GM18519 (cell line): ENCODE data around the gene PXMP4.
A peak's percentile ranks its signal among the peaks of the same experiment; 100 is the strongest.

Experiments
- ATAC-seq: cut with Tn5 transposase; IDR thresholded peaks from one replicate; pipeline ENCODE4 v1.9.1; 2021; ENCODE audit warnings: mild to moderate bottlenecking, moderate library complexity; ENCODE audit not compliant: unreplicated experiment, low FRiP score

The PXMP4 gene

GRCh38 chr20:33672426-33673113 lies 47.5 kb downstream of the PXMP4 start:
- ATAC-seq = no peak

DNA sequence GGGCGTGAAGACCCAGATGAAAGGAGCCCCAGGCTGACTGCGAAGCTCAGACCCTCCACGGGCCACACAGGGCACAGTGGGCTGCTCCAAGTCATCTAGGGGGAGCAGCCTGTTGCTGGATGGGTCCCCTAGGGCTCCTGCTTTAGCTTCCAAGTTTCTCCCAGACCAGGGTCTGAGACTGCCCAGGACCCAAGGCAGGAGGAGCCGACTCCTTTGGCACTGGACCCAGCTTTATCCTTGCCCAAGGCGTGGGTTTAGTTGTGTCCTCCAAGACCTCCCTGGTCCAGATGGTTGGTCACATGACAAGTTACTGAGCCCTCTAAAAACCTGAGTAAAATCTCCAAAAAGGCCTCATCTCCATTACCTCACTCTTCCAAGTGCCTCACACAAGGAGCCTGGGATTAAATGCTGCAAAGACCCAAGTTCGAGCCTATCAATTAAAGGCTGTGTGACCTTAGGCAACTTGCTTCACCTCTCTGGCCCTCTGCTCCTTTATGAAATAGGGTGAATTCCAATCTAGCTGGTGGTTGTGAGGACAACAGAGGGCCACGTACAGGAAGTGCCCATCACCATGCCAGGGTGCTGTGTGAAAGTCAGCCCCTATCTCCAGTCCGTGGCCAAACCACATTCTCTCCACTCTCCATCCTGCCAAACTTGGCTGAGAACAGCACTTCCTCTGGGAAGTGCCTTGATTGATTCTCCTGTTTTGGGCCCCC lies 48.4 kb downstream of the PXMP4 start:
- no peak for ATAC-seq

- no peak for ATAC-seq
These were observed 49.2 kb downstream of the PXMP4 start for GRCh38 chr20:33670715-33671499.

DNA sequence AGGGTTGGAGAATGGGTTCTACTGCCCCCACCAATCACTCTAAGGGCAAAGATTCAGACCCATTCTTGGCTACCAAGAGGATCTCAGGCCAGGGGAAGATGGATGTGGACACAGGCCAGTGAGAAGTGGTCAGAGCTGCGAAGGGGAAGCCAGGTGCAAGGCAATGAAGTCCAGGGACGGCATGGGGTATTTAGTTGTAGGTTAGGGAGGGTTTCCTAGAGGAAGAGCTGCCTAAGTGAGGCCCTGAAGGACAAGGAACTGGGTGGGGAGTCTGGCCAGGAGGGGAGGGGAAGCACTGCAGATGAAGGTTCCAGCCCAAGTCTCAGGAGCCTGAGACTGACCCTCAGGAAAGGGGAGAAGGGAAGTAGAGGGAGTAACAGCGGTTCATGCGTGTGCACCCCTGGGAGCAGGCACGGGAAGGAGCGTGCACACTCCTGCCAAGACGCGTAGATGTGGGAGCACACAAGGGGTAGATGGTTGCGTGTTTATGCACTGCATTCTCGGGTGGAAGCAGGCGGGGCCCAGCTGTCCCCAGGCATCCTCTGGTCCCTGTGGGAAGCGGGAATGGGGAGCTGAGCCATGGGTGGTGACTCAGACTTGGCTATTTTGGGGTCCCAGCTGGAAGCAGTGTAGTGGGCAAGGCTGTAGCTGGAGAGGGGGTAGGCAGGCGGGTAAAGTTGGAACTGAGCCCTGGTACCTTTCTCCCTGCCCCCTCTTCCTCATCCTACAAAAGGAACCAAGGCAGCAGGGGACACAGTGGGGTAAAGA lies 50.1 kb downstream of the PXMP4 start:
- ATAC-seq = no peak

DNA sequence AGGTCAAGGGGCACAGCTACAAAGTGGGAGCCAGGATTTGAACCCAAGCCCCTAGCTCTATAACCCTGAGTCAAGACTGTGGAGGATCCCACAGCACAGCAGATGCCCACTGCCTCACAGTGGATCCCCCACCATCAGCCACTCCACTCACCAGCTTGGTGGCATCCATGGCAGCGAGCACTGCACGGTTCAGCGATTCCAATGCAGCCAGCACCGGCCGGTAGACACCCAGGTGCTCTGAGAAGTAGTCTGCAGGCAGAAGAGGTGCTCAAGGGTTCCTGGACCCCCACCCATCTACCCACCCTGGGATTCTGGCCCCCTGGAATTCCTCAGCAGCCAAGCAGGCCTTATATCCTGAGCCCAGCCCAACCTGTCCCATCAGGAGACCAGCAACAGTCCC lies 50.9 kb downstream of the PXMP4 start:
- no peak for ATAC-seq

DNA sequence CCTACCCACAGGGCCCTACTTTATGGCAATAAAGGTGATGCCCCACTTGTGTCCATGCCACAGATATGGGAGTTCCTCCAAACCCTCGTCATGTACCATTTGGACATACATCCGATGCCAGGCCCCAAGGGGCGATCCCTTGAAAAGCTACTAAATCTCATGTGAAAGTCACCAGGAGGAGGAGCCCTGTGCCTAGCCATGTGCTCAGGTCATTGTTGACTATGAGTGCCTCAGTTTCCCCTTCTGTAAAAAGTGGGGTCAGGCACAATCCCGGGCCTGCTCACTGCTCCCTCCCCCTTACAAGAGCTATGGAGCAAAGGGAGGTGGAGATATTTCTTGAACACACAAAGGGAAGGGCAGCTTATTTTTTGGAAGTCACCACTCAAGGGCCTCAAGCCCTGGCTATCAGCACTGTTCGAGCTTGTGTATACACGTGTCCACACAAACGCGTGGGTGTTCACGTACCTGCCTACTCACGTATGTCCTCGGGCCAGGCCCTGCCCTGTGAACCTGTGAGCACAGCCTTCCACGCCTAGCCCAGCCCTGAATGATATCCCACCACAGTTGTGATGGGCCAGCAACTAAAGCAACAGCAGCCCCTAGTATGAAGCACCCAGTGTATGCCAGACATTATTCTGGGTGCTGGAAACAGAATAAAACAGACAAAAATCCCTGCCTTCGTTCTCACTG lies 51.5 kb downstream of the PXMP4 start:
- no peak for ATAC-seq

- peak; percentile 28 for ATAC-seq
These were observed 52.2 kb downstream of the PXMP4 start for GRCh38 chr20:33667676-33668465.

GRCh38 chr20:33667245-33667675 lies 52.9 kb downstream of the PXMP4 start:
- ATAC-seq = peak; percentile 7

- ATAC-seq = peak; percentile 53
These were observed 53.5 kb downstream of the PXMP4 start, which contains the start of gene ACTL10 for GRCh38 chr20:33666293-33667244. TSS of gene ACTL10 (plus strand) at chr20:33666943. CDS start at chr20:33667498, 555 bp downstream.

DNA sequence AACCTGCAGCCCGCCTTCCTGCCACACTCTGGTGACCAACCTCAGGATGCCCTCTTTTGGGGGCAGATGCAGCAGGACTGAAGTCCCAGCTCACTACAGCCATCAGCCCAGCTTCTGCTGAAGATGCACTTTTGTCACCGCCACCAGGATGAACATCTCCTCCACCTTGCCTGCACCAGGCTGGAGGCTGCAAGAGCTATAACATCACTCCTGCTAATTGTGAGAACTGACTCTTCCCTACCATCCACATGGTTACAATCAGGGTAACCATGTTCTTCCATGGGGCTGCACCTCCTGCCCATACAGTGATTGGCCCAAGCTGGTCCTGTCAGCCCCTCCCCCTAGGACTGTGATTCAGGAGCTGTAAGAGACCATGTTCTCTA lies 55.4 kb downstream of the PXMP4 start:
- ATAC-seq = no peak

- ATAC-seq = no peak
These were observed 55.9 kb downstream of the PXMP4 start for GRCh38 chr20:33664085-33664761.

GRCh38 chr20:33663161-33664084 lies 56.7 kb downstream of the PXMP4 start:
- ATAC-seq = no peak

- no peak for ATAC-seq
These were observed 57.9 kb downstream of the PXMP4 start, which contains the start of gene C20orf144 for GRCh38 chr20:33662172-33662571. TSS of gene C20orf144 (plus strand) at chr20:33662327. CDS start at chr20:33662346, 19 bp downstream.

- no peak for ATAC-seq
These were observed 59.4 kb downstream of the PXMP4 start for GRCh38 chr20:33660685-33661058.

DNA sequence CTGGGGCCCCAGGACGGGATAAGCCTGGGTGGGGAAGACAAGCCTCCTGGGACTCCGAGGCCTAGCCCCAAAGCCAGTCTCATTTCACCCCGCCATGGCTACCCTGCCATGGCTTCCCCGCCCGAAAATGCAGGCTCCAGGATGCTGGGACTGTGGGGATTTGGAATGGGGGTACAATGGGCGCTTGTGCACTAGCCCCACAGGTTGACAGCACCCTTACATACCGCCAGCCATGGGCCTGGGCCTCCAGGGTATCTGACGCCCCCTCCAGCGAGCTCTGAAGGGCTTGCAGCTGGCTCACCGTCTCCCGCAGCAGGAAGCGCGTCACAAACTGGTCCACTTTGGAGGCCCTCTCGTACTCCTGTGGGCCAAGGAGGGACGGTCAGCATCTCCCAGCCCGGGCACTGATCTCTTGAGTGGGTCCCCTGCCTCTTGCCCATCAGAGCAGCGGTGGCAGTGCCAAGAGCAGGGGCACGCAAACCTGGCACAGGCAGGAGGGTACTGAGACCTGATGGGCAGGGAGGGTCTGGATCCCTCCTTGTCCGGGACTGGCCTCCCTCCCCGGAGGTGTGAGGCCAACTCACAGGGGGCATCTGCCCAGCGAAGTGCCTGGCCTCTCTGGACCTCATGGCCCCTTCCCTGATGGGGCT lies 60.0 kb downstream of the PXMP4 start:
- no peak for ATAC-seq
